Parathyroid adenoma (tissue), 2 donors: ENCODE data around the gene ATP6V1G2.

ENCODE experiments used
- H2AFZ ChIP-seq: fragments of 300-600 bp; sonication (generic); one replicate; pipeline ENCODE4 v1.7.0; 2017; ENCODE audit warnings: antibody characterized with exemption, mild to moderate bottlenecking
- H3K27ac ChIP-seq: fragments of 300-600 bp; sonication (generic); one replicate; pipeline ENCODE4 v1.7.0; 2017
- H3K27me3 ChIP-seq: fragments of 300-600 bp; sonication (generic); one replicate; pipeline ENCODE4 v1.7.0; 2017; ENCODE audit warnings: low read length; ENCODE audit not compliant: control insufficient read depth, insufficient read depth
- H3K36me3 ChIP-seq: fragments of 300-600 bp; sonication (generic); one replicate; pipeline ENCODE4 v1.7.0; 2017; ENCODE audit warnings: low read length; ENCODE audit not compliant: control insufficient read depth, insufficient read depth
- H3K4me1 ChIP-seq: fragments of 300-600 bp; sonication (generic); one replicate; pipeline ENCODE4 v1.7.0; 2017; ENCODE audit warnings: control low read depth
- H3K4me2 ChIP-seq: fragments of 300-600 bp; sonication (generic); one replicate; pipeline ENCODE4 v1.7.0; 2017; ENCODE audit warnings: low read length
- H3K4me3 ChIP-seq: fragments of 300-600 bp; sonication (generic); one replicate; pipeline ENCODE4 v1.7.0; 2017; ENCODE audit warnings: low read depth, low read length
- H3K79me2 ChIP-seq: fragments of 300-600 bp; sonication (generic); one replicate; pipeline ENCODE4 v1.7.0; 2017; ENCODE audit warnings: control low read depth
- H3K9ac ChIP-seq: fragments of 300-600 bp; sonication (generic); one replicate; pipeline ENCODE4 v1.7.0; 2017; ENCODE audit warnings: mild to moderate bottlenecking
- H3K9me3 ChIP-seq: fragments of 300-600 bp; sonication (generic); one replicate; pipeline ENCODE4 v1.7.0; 2017; ENCODE audit warnings: low read length; ENCODE audit not compliant: control insufficient read depth
- TF ChIP-seq, protein P1 (sequence below): fragments of 300-600 bp; sonication (generic); IDR thresholded peaks from one replicate; pipeline ENCODE4 v1.7.0; 2017; ENCODE audit warnings: antibody characterized with exemption, mild to moderate bottlenecking
- donor health status: primary hyperparathyroidism.

ATP6V1G2 gene

GRCh38 chr6:31572041-31572911 lies 25.9 kb upstream of the ATP6V1G2 start, which contains the start of gene LTA:
Gene LTA (plus strand): TSS chr6:31572289. CDS start chr6:31572743, 454 bp downstream.
- Histone ChIP-seq H3K4me3 (no peak within 1 kb of the TSS), H3K27ac (no peak within 1 kb of the TSS), H3K4me1 (no peaks in the 10 kb centered on the region), H3K9me3 (no peaks in the 10 kb centered on the region), H3K79me2 (no peaks in the 10 kb centered on the region), H3K4me2 (no peak within 1 kb of the TSS), H3K27me3 (no peaks in the 10 kb centered on the region), H3K9ac (no peak within 1 kb of the TSS), H3K36me3 (no peaks in the 10 kb centered on the region), H2AFZ (no peak within 1 kb of the TSS)
- TF ChIP-seq, protein P1, sequence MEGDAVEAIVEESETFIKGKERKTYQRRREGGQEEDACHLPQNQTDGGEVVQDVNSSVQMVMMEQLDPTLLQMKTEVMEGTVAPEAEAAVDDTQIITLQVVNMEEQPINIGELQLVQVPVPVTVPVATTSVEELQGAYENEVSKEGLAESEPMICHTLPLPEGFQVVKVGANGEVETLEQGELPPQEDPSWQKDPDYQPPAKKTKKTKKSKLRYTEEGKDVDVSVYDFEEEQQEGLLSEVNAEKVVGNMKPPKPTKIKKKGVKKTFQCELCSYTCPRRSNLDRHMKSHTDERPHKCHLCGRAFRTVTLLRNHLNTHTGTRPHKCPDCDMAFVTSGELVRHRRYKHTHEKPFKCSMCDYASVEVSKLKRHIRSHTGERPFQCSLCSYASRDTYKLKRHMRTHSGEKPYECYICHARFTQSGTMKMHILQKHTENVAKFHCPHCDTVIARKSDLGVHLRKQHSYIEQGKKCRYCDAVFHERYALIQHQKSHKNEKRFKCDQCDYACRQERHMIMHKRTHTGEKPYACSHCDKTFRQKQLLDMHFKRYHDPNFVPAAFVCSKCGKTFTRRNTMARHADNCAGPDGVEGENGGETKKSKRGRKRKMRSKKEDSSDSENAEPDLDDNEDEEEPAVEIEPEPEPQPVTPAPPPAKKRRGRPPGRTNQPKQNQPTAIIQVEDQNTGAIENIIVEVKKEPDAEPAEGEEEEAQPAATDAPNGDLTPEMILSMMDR: no peak

- Histone ChIP-seq H3K4me3 (no peak overlapping the region), H3K27ac (no peak overlapping the region), H3K36me3 (no peaks in the 10 kb centered on the region), H3K79me2 (no peaks in the 10 kb centered on the region), H3K27me3 (no peaks in the 10 kb centered on the region), H3K9me3 (no peaks in the 10 kb centered on the region), H3K4me2 (no peak overlapping the region), H3K4me1 (no peaks in the 10 kb centered on the region), H2AFZ (no peak overlapping the region), H3K9ac (no peak overlapping the region)
- TF ChIP-seq, protein P1: no peak
These were observed 23.6 kb upstream of the ATP6V1G2 start for GRCh38 chr6:31569861-31570536.

- H3K27ac ChIP-seq: no peak overlapping the region
- no peak overlapping the region for H3K9ac ChIP-seq
- no peaks in the 10 kb centered on the region for H3K27me3 ChIP-seq
These were observed 22.1 kb upstream of the ATP6V1G2 start for GRCh38 chr6:31568537-31568961.

GRCh38 chr6:31567531-31568370 lies 21.3 kb upstream of the ATP6V1G2 start:
- Histone ChIP-seq H3K27ac (no peak overlapping the region), H3K9me3 (no peaks in the 10 kb centered on the region), H3K4me1 (no peaks in the 10 kb centered on the region), H3K79me2 (no peaks in the 10 kb centered on the region), H3K4me3 (no peak overlapping the region), H3K9ac (no peak overlapping the region), H3K27me3 (no peaks in the 10 kb centered on the region), H2AFZ (no peak overlapping the region), H3K36me3 (no peaks in the 10 kb centered on the region), H3K4me2 (no peak overlapping the region)
- TF ChIP-seq, protein P1: no peak

More at GRCh38 chr6:31568537-31568961, 22.1 kb upstream of the ATP6V1G2 start:
- no peak overlapping the region for H3K4me2 ChIP-seq
- H3K36me3 ChIP-seq: no peaks in the 10 kb centered on the region
- H2AFZ ChIP-seq: no peak overlapping the region
- no peaks in the 10 kb centered on the region for H3K9me3 ChIP-seq
- H3K4me3 ChIP-seq: no peak overlapping the region
- TF ChIP-seq, protein P1: no peak
- H3K79me2 ChIP-seq: no peaks in the 10 kb centered on the region
- no peaks in the 10 kb centered on the region for H3K4me1 ChIP-seq
